Activated CD8-positive, alpha-beta memory T cell treated with anti-CD3 and anti-CD28 coated beads, Interleukin-2, amount 50 U/mL, for 1 hour (primary cell): ENCODE results near the gene PDK2.
"Not testable (repeated sequence)": the region's sequence is repeated elsewhere in the genome, so short reads cannot be mapped to it uniquely, and the experiment has no call there.

Experiments used
- DNase-seq: peaks from one replicate; pipeline ENCODE4 v3.0.0-alpha.2; 2020; ENCODE audit errors: extremely low read depth

The PDK2 gene

DNA sequence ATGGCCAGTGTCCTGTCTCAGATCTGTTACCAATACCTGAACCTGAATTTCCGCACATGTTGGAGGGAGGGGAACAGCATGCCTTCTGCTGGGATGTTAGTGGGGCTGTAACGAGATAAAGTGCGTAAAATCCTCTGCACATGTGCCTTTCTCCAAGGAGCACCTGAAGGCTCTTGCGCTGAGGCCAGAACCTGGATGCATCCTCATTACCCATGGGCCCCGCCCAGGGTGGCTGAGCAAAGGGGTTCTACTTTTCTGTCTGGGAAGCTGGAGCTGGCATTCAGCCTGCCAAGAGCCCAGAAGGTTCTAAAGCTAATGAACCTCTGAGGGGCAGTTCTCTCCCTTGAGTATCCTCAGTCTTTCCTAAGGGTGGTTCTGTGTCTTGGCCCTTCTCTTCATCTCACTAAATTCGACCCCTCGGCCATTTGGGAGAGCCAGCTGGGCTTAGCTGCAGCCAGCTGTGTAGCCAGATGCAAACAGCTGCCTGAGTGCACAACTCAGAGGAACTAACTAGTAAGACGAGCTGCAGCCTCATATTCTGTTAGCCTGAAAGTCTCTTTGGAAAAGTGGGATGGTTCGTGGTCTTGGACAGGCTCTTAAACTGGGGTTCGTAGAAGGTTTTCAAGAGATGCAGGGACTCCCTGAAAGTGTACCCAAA, 36.7 kb upstream of the PDK2 start:
- DNase-seq = no peak

GRCh38 chr17:50059256-50059655, 35.9 kb upstream of the PDK2 start:
- DNase-seq = no peak

- DNase-seq = no peak
Observed at GRCh38 chr17:50059759-50060273, 35.3 kb upstream of the PDK2 start.

DNA sequence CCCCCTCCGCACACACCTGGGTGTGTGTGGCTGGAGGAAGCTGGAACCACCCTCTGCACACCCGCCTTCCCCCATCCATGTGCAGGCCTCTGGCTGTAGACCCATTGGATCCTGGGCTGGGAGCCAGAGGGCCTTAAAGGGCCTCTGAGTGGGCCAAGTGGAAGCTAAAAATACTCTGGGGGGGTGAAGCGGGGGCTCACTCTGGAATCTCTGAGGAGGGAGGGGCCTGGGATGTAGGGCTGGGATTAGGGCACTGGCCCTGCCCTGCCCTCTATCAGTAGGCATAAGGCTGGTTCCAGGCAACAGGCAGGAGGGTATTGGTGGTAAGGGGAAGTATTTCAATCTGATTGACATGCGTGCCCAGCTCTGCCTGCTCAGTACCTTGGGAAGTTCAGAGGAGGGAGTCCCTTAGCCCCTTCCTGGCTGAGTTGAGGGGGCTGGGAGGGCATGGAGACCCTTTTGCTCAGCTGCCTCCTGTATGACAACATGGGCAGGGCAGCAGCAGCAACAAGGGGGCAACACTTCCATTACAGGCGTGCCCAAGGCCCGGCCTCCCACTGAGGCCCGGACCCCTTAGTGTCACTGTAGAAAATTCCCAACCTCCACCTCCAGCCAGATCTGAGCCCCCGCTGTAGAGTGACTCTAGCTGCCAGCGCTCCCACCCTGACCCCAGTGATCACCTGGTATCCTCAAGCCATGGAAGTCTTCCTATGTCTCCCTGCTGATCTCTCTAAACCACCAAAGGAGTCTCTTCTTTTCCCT, 34.0 kb upstream of the PDK2 start:
- no peak for DNase-seq

GRCh38 chr17:50061713-50062045, 33.5 kb upstream of the PDK2 start:
- not testable (repeated sequence) for DNase-seq

- DNase-seq = no peak
Observed at GRCh38 chr17:50062293-50063243, 32.6 kb upstream of the PDK2 start.

DNA sequence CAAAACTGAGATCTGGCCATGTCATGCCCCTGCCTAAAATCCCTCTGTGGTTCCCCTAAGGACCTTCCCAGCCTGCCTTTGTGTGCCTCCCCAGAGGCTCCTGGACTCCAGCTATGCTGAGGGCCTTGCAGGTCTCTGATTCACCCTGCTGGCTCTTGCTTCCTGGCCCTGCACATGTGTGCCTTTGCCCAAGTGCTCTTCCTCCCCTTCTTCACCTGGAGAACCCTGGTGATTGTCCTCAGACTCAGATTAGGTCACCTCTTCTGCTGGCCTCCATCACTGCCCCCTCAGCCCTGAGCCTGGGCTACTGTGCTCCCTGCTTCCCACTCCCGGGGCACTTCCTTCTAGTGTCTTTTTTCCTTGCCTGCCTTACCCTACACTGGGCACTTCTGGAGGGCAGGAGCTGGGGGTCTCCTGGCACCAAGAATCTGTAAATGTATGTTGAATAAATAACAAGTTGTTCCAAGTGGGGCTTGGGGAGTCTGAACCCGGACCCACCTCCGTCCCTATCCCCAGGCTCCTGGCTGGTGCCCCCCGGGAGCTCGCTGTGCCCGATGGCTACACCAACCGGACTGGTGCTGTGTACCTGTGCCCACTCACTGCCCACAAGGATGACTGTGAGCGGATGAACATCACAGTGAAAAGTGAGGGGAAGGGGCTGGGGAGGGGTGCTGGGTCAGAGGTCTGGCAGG, 31.4 kb upstream of the PDK2 start:
- no peak for DNase-seq

DNA sequence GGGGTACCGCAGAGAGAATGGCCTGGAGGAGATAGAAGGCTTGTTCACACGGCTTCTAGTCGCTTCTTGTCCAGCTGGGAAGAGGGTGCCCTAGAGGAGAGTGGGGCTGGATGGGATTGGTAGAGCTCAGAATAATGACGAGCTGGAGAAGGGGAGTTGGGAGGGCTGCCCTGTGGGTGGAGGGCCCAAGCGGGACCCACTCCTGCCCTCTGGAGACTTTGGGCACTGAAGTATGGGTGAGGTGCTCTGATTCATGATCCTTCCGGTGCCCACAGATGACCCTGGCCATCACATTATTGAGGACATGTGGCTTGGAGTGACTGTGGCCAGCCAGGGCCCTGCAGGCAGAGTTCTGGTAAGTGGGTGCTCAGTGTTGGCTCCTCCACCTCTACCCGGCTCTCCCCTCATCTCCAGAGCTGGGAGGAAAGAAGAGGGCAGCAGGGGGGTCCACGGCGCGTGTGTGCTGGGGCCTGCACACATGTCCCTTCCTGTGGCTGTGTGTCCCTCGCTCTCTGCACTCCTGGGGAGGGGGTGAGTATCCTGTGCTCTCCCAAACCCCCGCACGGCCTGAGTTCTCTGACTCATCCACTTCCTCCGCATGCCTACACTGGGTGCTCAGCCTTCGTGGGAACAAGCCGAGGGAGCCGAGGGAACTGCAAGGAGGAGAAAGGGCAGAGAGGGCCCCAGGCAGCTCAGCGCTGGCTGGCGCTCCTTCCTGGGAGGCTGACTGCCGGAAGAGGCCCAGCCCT, 30.7 kb upstream of the PDK2 start:
- DNase-seq = no peak

- no peak for DNase-seq
Observed at GRCh38 chr17:50065056-50065455, 30.1 kb upstream of the PDK2 start.

GRCh38 chr17:50066995-50067394, 28.2 kb upstream of the PDK2 start:
- no peak for DNase-seq

DNA sequence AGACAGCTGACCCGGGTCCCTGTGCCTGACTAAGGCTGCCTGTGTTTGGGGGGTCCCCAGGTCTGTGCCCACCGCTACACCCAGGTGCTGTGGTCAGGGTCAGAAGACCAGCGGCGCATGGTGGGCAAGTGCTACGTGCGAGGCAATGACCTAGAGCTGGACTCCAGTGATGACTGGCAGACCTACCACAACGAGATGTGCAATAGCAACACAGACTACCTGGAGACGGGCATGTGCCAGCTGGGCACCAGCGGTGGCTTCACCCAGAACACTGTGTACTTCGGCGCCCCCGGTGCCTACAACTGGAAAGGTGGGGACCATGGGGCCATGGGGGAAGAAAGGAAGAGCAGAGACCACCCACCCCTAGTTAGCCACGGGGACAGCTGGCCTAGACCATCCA, 27.2 kb upstream of the PDK2 start:
- no peak for DNase-seq

DNA sequence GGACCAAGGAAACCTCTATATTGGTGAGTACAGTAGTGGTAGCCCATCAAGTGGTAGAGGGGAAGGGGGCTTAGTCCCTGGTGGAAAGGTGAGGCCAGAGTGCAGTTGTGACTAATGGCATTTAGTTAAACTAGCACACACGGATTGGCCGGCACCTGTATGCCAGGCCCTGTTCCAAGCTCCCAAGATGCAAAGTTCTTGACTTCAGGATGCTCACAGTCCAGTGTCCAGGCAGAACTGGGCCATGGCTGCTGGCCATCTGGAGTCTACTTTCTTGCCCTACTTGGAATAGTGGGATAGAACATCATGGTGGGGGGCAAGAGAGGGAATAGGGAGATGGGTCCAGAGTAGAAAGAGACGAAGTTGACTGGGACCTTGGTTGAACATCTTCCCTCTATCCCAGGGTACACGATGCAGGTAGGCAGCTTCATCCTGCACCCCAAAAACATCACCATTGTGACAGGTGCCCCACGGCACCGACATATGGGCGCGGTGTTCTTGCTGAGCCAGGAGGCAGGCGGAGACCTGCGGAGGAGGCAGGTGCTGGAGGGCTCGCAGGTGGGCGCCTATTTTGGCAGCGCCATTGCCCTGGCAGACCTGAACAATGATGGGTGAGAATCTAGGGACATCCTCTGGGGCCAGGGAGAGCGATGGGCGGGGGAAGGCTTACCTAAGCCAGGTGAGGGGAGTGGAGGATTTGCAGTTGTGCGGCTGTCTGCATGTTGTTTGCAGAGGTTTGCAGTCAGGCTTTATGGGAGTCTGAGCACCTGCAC, 24.1 kb upstream of the PDK2 start:
- DNase-seq = no peak

- no peak for DNase-seq
Observed at GRCh38 chr17:50071692-50072091, 23.5 kb upstream of the PDK2 start.

GRCh38 chr17:50072130-50072529, 23.0 kb upstream of the PDK2 start:
- no peak for DNase-seq

GRCh38 chr17:50072925-50073324, 22.2 kb upstream of the PDK2 start:
- DNase-seq = no peak

DNA sequence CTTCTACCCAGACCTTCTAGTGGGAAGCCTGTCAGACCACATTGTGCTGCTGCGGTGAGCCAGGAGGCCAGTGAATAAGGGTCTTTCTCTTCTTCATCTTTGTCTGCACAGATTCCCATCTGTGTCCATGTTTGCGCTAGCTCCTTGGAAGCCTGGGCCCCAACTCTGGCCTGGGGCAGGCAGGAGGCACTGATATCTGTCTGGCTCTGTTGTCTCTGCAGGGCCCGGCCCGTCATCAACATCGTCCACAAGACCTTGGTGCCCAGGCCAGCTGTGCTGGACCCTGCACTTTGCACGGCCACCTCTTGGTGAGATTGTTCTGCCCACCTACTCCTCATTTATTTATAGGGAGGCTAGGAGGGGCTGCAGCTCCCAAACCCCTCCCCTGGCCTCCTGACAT, 20.9 kb upstream of the PDK2 start:
- DNase-seq = no peak

- DNase-seq = no peak
Observed at GRCh38 chr17:50075446-50076032, 19.6 kb upstream of the PDK2 start.

DNA sequence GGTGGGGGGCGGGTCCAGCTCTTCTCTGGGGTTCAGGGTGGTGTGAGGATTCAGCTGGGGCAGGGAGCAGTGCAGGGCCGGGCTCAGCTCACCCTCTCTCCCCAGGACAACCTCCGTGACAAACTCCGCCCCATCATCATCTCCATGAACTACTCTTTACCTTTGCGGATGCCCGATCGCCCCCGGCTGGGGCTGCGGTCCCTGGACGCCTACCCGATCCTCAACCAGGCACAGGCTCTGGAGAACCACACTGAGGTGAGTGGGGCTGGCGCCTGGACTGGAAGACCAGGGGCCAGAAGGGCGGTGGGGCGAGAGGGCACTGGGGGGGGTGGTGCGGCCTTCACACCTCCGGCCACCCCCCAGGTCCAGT, 18.9 kb upstream of the PDK2 start:
- no peak for DNase-seq

- no peak for DNase-seq
Observed at GRCh38 chr17:50076591-50077235, 18.4 kb upstream of the PDK2 start.
